Measurements from ENCODE around the gene CRYBA1.

DNA sequence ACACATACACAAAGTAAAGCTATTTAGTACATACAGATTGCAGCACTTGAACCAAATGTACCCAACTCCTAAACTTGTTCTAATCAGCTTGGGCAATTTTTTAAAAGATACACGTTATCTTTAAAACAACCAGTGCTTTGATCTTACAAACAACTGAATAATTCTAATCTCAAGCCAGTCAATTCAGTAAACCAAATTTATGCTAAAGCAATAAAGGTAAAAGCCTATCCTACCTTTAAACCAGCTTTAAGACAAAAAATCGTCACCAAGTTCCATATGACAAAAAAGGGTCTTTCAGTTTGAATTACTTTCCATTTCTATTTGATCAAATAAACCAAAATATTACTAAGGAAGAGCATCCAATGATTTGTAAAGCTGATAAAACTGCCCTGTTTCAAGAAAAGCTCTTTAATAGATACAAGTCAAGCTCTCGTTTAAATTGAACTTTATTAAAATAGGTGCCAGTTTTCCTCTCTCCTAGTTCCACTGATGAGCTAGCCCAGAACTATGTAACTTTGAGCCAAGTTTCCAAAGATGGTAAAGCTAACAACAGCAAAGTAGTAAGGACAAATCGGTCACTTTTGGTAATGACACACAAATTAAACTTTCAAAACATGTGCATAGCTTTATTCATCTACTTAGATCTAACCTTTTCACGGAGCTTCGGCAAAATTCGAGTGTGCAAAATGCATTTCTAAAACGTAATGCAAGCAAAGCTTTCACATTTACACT is 10.2 kb downstream of the CRYBA1 start:
- TF ChIP-seq, protein P1, sequence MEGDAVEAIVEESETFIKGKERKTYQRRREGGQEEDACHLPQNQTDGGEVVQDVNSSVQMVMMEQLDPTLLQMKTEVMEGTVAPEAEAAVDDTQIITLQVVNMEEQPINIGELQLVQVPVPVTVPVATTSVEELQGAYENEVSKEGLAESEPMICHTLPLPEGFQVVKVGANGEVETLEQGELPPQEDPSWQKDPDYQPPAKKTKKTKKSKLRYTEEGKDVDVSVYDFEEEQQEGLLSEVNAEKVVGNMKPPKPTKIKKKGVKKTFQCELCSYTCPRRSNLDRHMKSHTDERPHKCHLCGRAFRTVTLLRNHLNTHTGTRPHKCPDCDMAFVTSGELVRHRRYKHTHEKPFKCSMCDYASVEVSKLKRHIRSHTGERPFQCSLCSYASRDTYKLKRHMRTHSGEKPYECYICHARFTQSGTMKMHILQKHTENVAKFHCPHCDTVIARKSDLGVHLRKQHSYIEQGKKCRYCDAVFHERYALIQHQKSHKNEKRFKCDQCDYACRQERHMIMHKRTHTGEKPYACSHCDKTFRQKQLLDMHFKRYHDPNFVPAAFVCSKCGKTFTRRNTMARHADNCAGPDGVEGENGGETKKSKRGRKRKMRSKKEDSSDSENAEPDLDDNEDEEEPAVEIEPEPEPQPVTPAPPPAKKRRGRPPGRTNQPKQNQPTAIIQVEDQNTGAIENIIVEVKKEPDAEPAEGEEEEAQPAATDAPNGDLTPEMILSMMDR (optimal IDR thresholded peaks at IDR 0.05 in 1 of 3, IDR thresholded peaks at IDR 0.05 in 1 of 3, conservative IDR thresholded peaks at IDR 0.05 in 1 of 3; ENCODE audit: extremely low read depth in 1 of 3, insufficient read depth in 2 of 3, low read length in 3 of 3), result no peak
- no peak for TF ChIP-seq EZH2 (IDR thresholded peaks at IDR 0.05; ENCODE audit: low read length)

Measured in keratinocyte (primary cell).